HG03095 (cell line): Measurements from ENCODE around the gene SLMAP.
"Not testable (repeated sequence)": the region's sequence is repeated elsewhere in the genome, so short reads cannot be mapped to it uniquely, and the experiment has no call there.

Source experiments
- ATAC-seq: cut with Tn5 transposase; IDR thresholded peaks from one replicate; pipeline ENCODE4 v1.9.1; 2021; ENCODE audit warnings: moderate library complexity; ENCODE audit not compliant: unreplicated experiment

Gene SLMAP

GRCh38 chr3:57825116-57825515 lies 69.0 kb downstream of the SLMAP start:
- ATAC-seq: no peak

GRCh38 chr3:57826245-57826951 lies 70.3 kb downstream of the SLMAP start:
- ATAC-seq: no peak

GRCh38 chr3:57826952-57827723 lies 71.0 kb downstream of the SLMAP start:
- no peak for ATAC-seq

GRCh38 chr3:57827757-57828156 lies 71.6 kb downstream of the SLMAP start:
- ATAC-seq: no peak

GRCh38 chr3:57832486-57832885 lies 76.4 kb downstream of the SLMAP start:
- no peak for ATAC-seq

GRCh38 chr3:57832900-57833313 lies 76.8 kb downstream of the SLMAP start:
- ATAC-seq: no peak

GRCh38 chr3:57833763-57834162 lies 77.7 kb downstream of the SLMAP start:
- ATAC-seq: no peak

- ATAC-seq: no peak
Observed at GRCh38 chr3:57837686-57838085, 81.6 kb downstream of the SLMAP start.

- no peak for ATAC-seq
Observed at GRCh38 chr3:57838627-57839026, 82.5 kb downstream of the SLMAP start.

GRCh38 chr3:57840473-57840872 lies 84.4 kb downstream of the SLMAP start:
- no peak for ATAC-seq

- no peak for ATAC-seq
Observed at GRCh38 chr3:57841818-57842217, 85.7 kb downstream of the SLMAP start.

- no peak for ATAC-seq
Observed at GRCh38 chr3:57848177-57848738, 92.1 kb downstream of the SLMAP start.

- no peak for ATAC-seq
Observed at GRCh38 chr3:57851304-57851703, 95.2 kb downstream of the SLMAP start.

GRCh38 chr3:57852896-57853295 lies 96.8 kb downstream of the SLMAP start:
- no peak for ATAC-seq

- ATAC-seq: no peak
Observed at GRCh38 chr3:57855281-57855680, 99.2 kb downstream of the SLMAP start.

GRCh38 chr3:57855943-57856342 lies 99.8 kb downstream of the SLMAP start:
- no peak for ATAC-seq

- ATAC-seq: no peak
Observed at GRCh38 chr3:57856675-57857074, 100.6 kb downstream of the SLMAP start.

GRCh38 chr3:57862894-57863293 lies 106.8 kb downstream of the SLMAP start:
- ATAC-seq: no peak

GRCh38 chr3:57863380-57863779 lies 107.3 kb downstream of the SLMAP start:
- no peak for ATAC-seq

GRCh38 chr3:57864853-57865252 lies 108.7 kb downstream of the SLMAP start:
- ATAC-seq: no peak

- ATAC-seq: not testable (repeated sequence)
Observed at GRCh38 chr3:57869110-57869509, 113.0 kb downstream of the SLMAP start.

- ATAC-seq: no peak
Observed at GRCh38 chr3:57872606-57873005, 116.5 kb downstream of the SLMAP start.
